GM12892 (cell line): ENCODE results near the gene KCND1.

Experiments used
- POLR2A ChIP-seq: IDR thresholded peaks from 2 replicates; pipeline ENCODE4 v1.6.1; 2011; ENCODE audit warnings: low read depth, low read length, control low read depth
- POLR2AphosphoS5 ChIP-seq: IDR thresholded peaks from 2 replicates; pipeline ENCODE4 v1.6.1; 2011; ENCODE audit warnings: low read depth, low read length, control low read depth
- TAF1 ChIP-seq: IDR thresholded peaks from 2 replicates; pipeline ENCODE4 v1.6.1; 2011; ENCODE audit warnings: low read depth, mild to moderate bottlenecking, control low read depth, low read length, borderline replicate concordance

DNA sequence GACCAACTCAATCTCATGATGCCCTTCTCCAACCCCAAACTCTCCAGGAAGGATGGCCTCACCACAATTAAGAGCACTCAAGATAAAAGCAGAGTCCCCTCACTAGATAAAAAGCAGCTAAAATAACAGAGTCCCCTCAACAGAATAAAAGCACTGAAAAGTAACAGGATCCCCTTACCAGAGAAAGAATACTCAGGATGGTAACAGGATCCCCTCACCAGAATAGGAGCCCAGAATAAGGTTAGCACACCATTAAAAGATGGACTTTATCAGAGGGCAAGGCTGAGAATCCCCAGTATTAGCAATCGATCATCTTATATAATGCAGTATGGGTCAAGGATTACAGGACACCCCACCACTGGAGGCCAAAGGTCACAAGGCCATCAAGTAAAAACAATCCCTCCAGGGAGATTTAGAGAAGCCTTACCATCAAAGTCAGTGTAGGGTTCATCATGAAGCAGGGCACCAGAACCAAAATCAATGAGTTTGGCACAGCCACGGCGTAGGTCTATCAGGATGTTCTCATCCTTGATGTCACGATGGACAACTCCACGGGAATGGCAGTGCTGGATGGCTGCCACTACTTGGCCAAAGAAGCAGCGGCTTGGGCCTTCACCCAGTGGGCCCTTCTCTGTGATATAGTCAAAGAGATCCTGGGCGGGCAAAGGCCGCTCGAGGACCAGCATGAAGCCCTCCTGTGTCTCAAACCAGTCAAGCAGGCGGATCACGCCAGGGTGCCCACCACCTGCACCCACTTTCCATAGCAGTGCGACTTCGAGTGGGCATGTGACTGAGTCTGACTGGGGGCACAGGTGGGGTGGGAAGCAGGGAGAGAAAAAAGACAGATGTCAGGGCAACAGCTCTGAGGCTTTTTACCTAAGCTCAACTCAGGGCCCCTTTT, 56.8 kb downstream of the KCND1 start:
- no peak for TF ChIP-seq POLR2AphosphoS5
- no peak for TF ChIP-seq POLR2A
- no peak for TF ChIP-seq TAF1
